ENCODE results near the gene COPS4. TPM values are rescaled to one million over a fixed set of nuclear protein-coding genes. Genes with fewer than 3 reads are reported as not detected.
A peak's percentile ranks its signal among the peaks of the same experiment; 100 is the strongest.
"Not testable (repeated sequence)": the region's sequence is repeated elsewhere in the genome, so short reads cannot be mapped to it uniquely, and the experiment has no call there.

The COPS4 gene
- total RNA-seq, 1 donor from 2014 or later: 47.4 TPM

- DNase-seq; intact Hi-C loops (cut with DNase I); ATAC-seq (ENCODE audit: poor library complexity): not testable (repeated sequence)
Observed at GRCh38 chr4:83111751-83112141, 76.8 kb downstream of the COPS4 start.

DNA sequence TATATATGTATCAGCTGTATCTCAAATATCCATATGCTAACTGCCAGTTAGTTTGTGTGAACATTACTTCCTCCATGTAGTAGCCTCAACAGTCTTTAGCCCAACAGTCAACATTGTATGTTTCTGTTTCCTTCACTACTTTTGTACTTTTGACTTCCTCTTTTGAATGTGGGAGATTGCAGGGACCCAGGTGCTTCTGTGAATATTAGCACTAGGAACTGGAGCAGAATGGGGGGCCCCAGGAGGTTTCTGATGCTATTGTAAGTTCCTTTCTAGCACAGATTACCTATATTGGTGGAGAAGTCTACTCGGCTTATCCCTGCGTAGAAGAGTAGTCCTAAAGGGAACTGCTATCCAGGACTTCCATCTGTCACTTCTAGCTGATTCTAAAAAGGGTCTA is 77.2 kb downstream of the COPS4 start:
- intact Hi-C loops (cut with DNase I): no loop called here
- ATAC-seq (ENCODE audit: poor library complexity): no peak

GRCh38 chr4:83112678-83113428 is 77.9 kb downstream of the COPS4 start:
- intact Hi-C loops (cut with DNase I): no loop called here
- DNase-seq: no peak
- no peak for ATAC-seq (ENCODE audit: poor library complexity)

More for the DNA sequence above, 77.2 kb downstream of the COPS4 start:
- DNase-seq: no peak

DNA sequence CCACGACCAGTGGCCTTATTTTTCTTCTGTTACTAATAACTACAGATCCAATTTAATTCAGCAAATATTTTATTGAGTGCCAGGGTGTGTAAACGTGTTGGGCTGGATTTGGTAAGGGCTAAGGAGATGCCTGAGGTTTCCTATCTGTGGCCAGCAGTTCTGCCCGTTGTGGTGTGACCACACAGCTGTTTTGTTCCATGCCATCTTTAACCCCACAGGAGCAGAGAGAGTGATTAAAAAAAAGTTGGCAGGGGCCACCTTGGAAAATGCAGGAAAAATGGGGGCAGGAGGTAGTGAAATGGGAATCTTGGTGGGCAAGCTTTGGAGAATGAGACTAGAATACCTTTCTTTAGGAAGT is 78.4 kb downstream of the COPS4 start:
- intact Hi-C loops (cut with DNase I): no loop called here
- DNase-seq (no peak), ATAC-seq (ENCODE audit: poor library complexity) (no peak)

DNA sequence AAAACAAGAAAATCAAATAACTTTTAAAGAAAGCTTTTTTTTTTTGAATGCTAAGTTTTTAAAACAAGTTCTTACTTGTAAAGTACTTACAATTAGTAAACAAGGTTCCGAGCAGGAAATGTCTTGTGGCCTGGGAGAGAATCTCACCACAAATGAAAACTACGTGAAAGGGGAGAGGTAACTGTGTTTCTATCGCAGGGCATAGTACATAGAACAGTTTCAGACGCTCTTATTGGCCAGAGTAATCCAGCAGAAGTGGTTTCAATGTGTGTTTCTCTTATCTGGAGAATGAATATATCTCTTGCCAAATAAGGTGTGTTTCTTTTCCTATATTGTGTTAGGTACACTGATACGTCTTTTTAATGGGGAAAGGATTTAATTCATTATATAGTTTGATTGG is 79.6 kb downstream of the COPS4 start, which contains the start of gene PLAC8:
PLAC8 (minus strand) TSS at position 154 of the 400 bp plus-strand sequence. CDS start 6,808 bp downstream, outside the sequence.
- no peak for ATAC-seq (ENCODE audit: poor library complexity)
- DNase-seq: no peak
- intact Hi-C loops (cut with DNase I): no loop called here

DNA sequence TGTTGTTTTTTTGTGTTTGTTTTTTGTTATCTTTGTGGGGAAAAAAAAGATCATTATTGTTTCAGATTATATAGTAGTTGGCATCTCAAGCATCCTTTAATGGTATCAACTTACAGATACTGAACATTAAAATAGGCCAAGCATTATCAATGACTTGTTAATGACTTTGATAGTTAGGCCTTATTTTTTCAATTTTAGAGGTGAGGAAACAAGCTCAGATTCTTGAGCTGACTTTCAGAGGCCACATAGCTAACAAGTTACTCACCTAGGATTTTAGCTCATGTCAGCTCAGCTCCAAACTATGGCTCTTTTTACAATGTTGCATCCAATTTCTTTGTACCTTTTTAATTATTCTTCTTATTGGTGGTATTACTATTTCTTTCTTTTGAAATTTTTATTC is 80.0 kb downstream of the COPS4 start:
- DNase-seq: no peak
- intact Hi-C loops (cut with DNase I): no loop called here

DNA sequence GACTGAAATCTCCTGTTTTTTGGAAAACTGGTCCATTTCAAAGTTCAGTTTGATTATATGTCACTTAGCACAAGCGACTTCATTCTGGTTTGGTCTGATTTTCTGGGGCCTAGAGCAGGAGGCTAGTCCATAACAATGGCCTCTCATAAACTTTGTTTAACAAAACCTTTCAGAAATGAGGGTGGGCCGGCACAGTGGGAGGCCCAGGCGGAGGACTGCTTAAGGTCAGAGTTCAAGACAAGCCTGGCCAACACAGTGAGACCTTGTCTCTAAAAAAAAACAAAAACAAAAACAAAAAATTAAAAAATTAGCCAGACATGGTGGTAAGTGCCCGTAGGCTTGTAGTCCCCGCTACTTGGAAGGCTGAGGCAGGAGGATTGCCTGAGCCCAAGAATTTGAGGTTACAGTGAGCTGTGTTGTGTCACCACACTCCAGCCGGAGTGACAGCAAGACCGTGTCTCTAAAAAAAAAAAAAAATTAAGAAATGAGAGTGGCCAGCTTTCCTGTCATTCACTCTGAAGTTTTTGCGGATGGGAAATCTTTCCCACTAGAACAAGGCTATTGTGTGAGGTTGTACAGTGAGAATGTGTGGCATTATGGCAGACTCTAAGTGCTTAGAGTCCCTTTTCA is 80.8 kb downstream of the COPS4 start:
- no peak for DNase-seq
- no peak for ATAC-seq (ENCODE audit: poor library complexity)
- intact Hi-C loops (cut with DNase I): no loop called here

More for the DNA sequence above, 80.0 kb downstream of the COPS4 start:
- ATAC-seq (ENCODE audit: poor library complexity): no peak

DNA sequence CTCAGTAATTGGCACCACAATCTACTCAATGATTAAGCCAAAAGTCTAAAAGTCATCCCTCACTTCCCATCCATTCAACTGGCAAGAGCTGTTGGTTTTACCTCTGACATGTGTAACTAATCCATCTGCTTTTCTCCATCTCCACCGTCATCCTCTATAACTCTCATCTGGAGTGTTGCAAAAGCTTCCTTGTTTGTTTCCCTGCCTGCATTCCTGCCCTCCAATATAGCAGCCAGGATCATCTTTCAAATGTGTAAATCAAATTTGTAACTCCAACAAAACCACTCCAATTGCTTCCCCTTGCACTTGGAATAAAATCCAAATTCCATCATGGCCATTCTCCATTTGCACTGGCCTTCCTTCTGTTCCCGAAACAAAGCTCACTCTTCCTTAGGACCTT is 83.9 kb downstream of the COPS4 start:
- intact Hi-C loops (cut with DNase I): no loop called here
- DNase-seq: no peak
- no peak for ATAC-seq (ENCODE audit: poor library complexity)

GRCh38 chr4:83121246-83121645 is 86.3 kb downstream of the COPS4 start:
- ATAC-seq (ENCODE audit: poor library complexity) (no peak), DNase-seq (no peak)
- intact Hi-C loops (cut with DNase I): no loop called here

DNA sequence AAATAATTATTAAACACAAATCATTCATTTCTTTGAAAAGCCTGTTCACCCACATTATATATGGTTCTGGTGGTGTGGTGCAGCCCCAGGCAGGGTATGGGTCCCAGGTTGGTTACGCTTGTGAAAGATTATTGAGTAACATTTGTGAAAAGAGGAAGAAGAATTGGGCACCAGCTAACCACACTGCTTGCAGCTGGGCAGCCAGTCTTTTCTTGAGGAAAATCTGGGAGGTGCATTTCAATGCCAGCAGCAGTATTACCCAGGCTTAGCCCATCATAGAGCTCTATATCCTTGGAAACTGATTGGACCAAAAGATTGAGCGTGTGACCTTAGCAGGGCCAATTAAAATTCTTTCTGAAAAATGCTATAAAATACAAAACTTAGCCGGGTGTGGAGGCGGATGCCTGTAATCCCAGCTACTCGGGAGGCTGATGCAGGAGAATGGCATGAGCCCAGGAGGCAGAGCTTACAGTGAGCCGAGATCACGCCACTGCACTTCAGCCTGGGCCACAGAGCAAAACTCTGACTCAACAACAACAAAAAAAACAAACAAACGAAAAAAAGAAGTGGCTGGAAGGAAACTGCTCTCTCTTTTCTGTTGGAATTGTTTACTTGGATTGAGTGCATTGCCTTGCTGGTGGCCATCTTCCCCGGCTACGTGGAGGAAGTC is 89.3 kb downstream of the COPS4 start:
- ATAC-seq (ENCODE audit: poor library complexity) (peak; percentile 63), DNase-seq (no peak)
- intact Hi-C loops (cut with DNase I): no loop called here

Other genes starting within 250 kb of the COPS4 start
- gene SCD5, start 236.4 kb upstream of the COPS4 start, total RNA-seq: 4.9 TPM
- gene SEC31A, start 144.0 kb upstream of the COPS4 start, total RNA-seq: 82.1 TPM
- 5.6 TPM for gene THAP9, start 134.4 kb upstream of the COPS4 start, total RNA-seq
- gene LIN54, start 24.4 kb upstream of the COPS4 start, total RNA-seq: 7.4 TPM
- gene PLAC8, start 79.5 kb downstream of the COPS4 start, total RNA-seq: 0.75 TPM
- 23.7 TPM for gene COQ2, start 249.6 kb downstream of the COPS4 start, total RNA-seq